Ramos (cell line): ENCODE results near the gene SLC23A2.

Experiments used
- in situ Hi-C: fragments of 300-500 bp; cut with MboI; formaldehyde crosslinking; loops from one replicate; pipeline ENCODE4 v1.14.3; 2022; ENCODE audit warnings: low sequenced_read_pairs; ENCODE audit not compliant: unreplicated experiment

The SLC23A2 gene

GRCh38 chr20:4805663-4806449 lies 195.5 kb downstream of the SLC23A2 start:
- in situ Hi-C loops: no loop called here

GRCh38 chr20:4802527-4802926 lies 198.8 kb downstream of the SLC23A2 start:
- in situ Hi-C loops: no loop called here
